ENCODE data around the gene HSD17B12. TPM values are rescaled to one million over a fixed set of nuclear protein-coding genes. Genes with fewer than 3 reads are reported as not detected.

HSD17B12 gene
- polyA plus RNA-seq, 3 donors, result 13.3 to 35.5 (median 30.4) TPM

DNA sequence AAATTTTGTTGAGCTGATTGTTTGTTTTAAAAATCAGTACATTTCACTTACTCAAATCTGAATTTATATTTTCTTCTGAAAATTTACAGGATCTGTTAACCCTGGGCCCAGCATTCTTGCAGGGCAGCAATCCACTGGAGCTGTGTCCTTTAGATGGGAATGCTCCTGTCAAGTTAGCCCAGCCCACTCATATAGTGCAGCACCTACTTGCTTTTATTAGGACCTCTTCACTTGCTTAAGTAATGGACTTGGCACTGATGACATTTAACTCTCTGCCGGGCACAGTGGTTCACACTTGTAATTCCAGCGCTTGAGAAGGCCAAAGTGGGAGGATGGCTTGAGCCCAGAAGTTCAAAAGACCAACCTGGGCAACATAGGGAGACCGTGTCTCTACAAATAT, 89.6 kb downstream of the HSD17B12 start:
- Histone ChIP-seq H3K36me3 (replicated peaks in 1 of 2; ENCODE audit: control insufficient read depth in 1 of 2, insufficient read depth in 2 of 2, low read length in 2 of 2) (peaks cover 0 to 13% of the 10 kb centered on the region in 2 donors), H3K9me3 (replicated peaks in 1 of 2; ENCODE audit: control insufficient read depth in 1 of 2, insufficient read depth in 1 of 2, low read length in 2 of 2) (peaks cover 17 to 21% of the 10 kb centered on the region in 2 donors), H3K79me2 (ENCODE audit: insufficient read depth, low read length) (no peaks in the 10 kb centered on the region), H3K27ac (ENCODE audit: low read depth in 1 of 2, low read length in 2 of 2) (no peak overlapping the region), H3K4me2 (replicated peaks; ENCODE audit: extremely low read depth, low read length, poor library complexity, severe bottlenecking) (no peak overlapping the region), H4K20me1 (ENCODE audit: insufficient read depth, low read length) (no peaks in the 10 kb centered on the region), H3K4me3 (replicated peaks in 1 of 3; ENCODE audit: low read depth in 2 of 3, low read length in 3 of 3) (no peak overlapping the region), H3K4me1 (ENCODE audit: control insufficient read depth in 1 of 2, insufficient read depth in 2 of 2, low read length in 2 of 2) (no peaks in the 10 kb centered on the region), H2AFZ (ENCODE audit: insufficient read depth, low read depth, low read length, poor library complexity, severe bottlenecking) (no peak overlapping the region), H3K9ac (ENCODE audit: insufficient read depth, low read length, poor library complexity, severe bottlenecking) (no peak overlapping the region), H3K27me3 (ENCODE audit: control insufficient read depth in 2 of 2, insufficient read depth in 2 of 2, low read length in 2 of 2) (no peaks in the 10 kb centered on the region)
- H3K4me3 Mint-ChIP-seq, result no peak overlapping the region
- DNase-seq, result no peak
- peaks cover 19 to 29% of the 10 kb centered on the region in 2 donors for H3K36me3 Mint-ChIP-seq
- no peaks in the 10 kb centered on the region for H3K4me1 Mint-ChIP-seq
- intact Hi-C loops (cut with micrococcal nuclease), result no loop called here
- H3K27ac Mint-ChIP-seq, result no peak overlapping the region
- TF ChIP-seq, protein P1, sequence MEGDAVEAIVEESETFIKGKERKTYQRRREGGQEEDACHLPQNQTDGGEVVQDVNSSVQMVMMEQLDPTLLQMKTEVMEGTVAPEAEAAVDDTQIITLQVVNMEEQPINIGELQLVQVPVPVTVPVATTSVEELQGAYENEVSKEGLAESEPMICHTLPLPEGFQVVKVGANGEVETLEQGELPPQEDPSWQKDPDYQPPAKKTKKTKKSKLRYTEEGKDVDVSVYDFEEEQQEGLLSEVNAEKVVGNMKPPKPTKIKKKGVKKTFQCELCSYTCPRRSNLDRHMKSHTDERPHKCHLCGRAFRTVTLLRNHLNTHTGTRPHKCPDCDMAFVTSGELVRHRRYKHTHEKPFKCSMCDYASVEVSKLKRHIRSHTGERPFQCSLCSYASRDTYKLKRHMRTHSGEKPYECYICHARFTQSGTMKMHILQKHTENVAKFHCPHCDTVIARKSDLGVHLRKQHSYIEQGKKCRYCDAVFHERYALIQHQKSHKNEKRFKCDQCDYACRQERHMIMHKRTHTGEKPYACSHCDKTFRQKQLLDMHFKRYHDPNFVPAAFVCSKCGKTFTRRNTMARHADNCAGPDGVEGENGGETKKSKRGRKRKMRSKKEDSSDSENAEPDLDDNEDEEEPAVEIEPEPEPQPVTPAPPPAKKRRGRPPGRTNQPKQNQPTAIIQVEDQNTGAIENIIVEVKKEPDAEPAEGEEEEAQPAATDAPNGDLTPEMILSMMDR (IDR thresholded peaks at IDR 0.05), result no peak
- H3K9me3 Mint-ChIP-seq, result peaks cover 9 to 24% (median 13%) of the 10 kb centered on the region in 7 donors
- WGBS (ENCODE audit: insufficient coverage), result no CpG with 5 or more reads among the region's 3 CpGs
- H3K27me3 Mint-ChIP-seq (ENCODE audit: low read depth in 3 of 3), result peaks cover 0 to 2% (median 0%) of the 10 kb centered on the region in 3 donors

GRCh38 chr11:43772733-43773132, 92.2 kb downstream of the HSD17B12 start:
- TF ChIP-seq, protein P1 (IDR thresholded peaks at IDR 0.05), result no peak
- no peaks in the 10 kb centered on the region for H3K4me1 Mint-ChIP-seq
- no peak overlapping the region for H3K27ac Mint-ChIP-seq

More at GRCh38 chr11:43772733-43773132, 92.2 kb downstream of the HSD17B12 start:
- Mint-ChIP-seq H3K4me3 (no peak overlapping the region), H3K36me3 (peaks cover 13 to 19% of the 10 kb centered on the region in 2 donors), H3K27me3 (ENCODE audit: low read depth in 3 of 3) (peaks cover 0 to 2% (median 0%) of the 10 kb centered on the region in 3 donors), H3K9me3 (peaks cover 1 to 13% (median 8%) of the 10 kb centered on the region in 7 donors)
- no CpG with 5 or more reads among the region's 7 CpGs for WGBS (ENCODE audit: insufficient coverage)
- no peaks in the 10 kb centered on the region for H4K20me1 ChIP-seq (ENCODE audit: insufficient read depth, low read length)
- no peaks in the 10 kb centered on the region for H3K27me3 ChIP-seq (ENCODE audit: control insufficient read depth in 2 of 2, insufficient read depth in 2 of 2, low read length in 2 of 2)
- no peaks in the 10 kb centered on the region for H3K79me2 ChIP-seq (ENCODE audit: insufficient read depth, low read length)
- peaks cover 6 to 17% of the 10 kb centered on the region in 2 donors for H3K9me3 ChIP-seq (replicated peaks in 1 of 2; ENCODE audit: control insufficient read depth in 1 of 2, insufficient read depth in 1 of 2, low read length in 2 of 2)
- H3K27ac ChIP-seq (ENCODE audit: low read depth in 1 of 2, low read length in 2 of 2), result no peak overlapping the region
- H3K36me3 ChIP-seq (replicated peaks in 1 of 2; ENCODE audit: control insufficient read depth in 1 of 2, insufficient read depth in 2 of 2, low read length in 2 of 2), result peaks cover 0 to 6% of the 10 kb centered on the region in 2 donors
- no peak overlapping the region for H2AFZ ChIP-seq (ENCODE audit: insufficient read depth, low read depth, low read length, poor library complexity, severe bottlenecking)
- no peak overlapping the region for H3K4me3 ChIP-seq (replicated peaks in 1 of 3; ENCODE audit: low read depth in 2 of 3, low read length in 3 of 3)
- H3K4me2 ChIP-seq (replicated peaks; ENCODE audit: extremely low read depth, low read length, poor library complexity, severe bottlenecking), result no peak overlapping the region
- no peak for DNase-seq
- H3K9ac ChIP-seq (ENCODE audit: insufficient read depth, low read length, poor library complexity, severe bottlenecking), result no peak overlapping the region
- H3K4me1 ChIP-seq (ENCODE audit: control insufficient read depth in 1 of 2, insufficient read depth in 2 of 2, low read length in 2 of 2), result no peaks in the 10 kb centered on the region
- intact Hi-C loops (cut with micrococcal nuclease), result no loop called here
